HG03039 (cell line): Measurements from ENCODE around the gene FOXO6.
A peak's percentile ranks its signal among the peaks of the same experiment; 100 is the strongest.

Source experiments
- ATAC-seq: cut with Tn5 transposase; IDR thresholded peaks from one replicate; pipeline ENCODE4 v1.9.1; 2021; ENCODE audit warnings: mild to moderate bottlenecking, moderate library complexity; ENCODE audit not compliant: unreplicated experiment

FOXO6 gene

GRCh38 chr1:41360786-41361494 lies at the start of gene FOXO6:
TSS of gene FOXO6 (plus strand) at chr1:41361434.
- peak; percentile 85 for ATAC-seq

- ATAC-seq = no peak
Measured at GRCh38 chr1:41312991-41313645, 48.1 kb upstream of the FOXO6 start.

DNA sequence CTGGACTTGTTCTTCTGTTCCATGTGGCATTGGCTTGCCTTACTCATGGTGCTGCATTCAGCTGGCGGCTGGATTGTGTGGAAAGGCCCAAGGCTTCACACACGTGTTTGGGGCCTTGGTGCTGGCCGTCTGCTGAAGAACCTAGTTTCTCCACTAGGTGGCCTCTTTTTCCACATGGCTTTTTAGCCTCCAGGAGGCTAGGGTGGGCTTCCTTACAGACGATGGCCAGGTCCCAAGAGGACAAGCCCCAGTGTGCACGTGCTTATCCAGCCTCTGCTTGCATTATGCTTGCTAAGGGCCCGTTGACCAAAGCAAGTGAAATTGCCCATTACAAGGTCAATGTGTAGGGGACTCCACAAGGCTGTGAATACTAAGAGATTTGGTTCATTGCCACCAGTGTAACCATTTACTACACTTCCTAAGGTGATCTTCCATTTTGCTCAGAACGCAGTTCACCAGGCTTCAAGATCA lies 47.5 kb upstream of the FOXO6 start:
- ATAC-seq = no peak

- no peak for ATAC-seq
Measured at GRCh38 chr1:41314376-41315145, 46.7 kb upstream of the FOXO6 start.

DNA sequence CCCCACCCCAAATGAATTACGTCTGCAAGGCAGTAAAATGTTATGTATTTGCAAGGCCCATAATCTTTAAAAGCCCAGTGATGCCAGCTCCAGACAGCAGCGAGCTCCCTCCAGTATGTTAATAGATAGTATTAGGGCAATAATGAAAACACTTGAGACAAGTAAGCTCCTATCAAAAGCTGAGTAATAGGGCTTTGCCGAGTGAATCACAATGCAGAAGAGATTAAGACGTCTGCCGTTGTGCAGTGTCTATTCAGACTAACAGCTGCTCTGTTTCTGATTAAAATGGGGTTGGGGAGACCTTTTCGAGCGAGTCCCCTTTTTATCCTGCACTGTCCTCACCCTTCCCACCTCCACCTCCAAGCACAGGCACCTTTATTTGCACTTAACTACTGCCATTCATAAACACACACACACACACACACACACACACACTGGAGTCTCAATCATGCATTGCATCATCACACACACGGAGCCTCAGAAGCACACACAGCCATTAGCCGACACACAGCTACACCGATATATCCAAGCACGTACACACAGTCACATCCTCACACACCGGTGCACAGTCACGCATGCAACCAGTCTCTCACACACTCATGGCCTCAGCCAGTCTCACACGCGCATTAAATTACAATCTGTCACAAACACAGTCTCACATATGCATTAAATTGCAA lies 46.0 kb upstream of the FOXO6 start:
- no peak for ATAC-seq

DNA sequence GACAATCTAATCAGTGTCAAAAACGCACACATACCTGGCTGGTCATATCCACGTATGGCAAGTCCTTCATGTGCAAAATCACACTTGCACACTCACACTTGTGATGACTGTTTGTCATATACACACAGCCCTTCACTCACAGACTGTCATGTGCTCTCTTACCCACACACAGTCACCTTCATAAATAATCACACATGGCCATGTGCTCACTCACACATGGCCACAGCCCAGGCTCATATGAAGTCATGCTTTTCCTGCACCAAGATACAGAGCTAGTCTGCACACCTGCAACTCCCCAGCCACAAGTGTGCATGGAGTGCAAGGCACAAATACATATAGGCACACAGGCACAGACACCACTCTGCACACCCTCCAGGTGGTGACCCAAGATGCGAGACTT lies 45.4 kb upstream of the FOXO6 start:
- ATAC-seq = no peak

- no peak for ATAC-seq
Measured at GRCh38 chr1:41317361-41317760, 43.9 kb upstream of the FOXO6 start.

DNA sequence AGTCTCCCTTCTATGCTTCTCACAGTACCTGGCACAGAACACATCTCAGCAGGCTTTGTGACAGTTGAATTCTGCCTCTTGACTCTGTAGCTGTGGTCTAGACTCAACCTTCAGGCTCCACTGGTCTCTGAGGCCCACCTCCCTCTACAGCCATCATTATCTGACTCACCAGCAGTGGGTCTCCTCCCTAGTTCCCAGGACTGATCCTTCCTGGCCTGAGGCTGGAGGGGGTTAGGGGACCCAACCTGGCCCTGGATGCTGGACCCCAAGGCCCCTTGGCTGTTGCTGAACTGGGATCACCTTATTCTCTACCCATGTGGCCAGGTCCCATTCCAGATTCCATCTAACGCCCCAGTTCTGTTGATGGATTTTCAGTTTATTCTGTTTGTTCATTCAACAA lies 43.1 kb upstream of the FOXO6 start:
- no peak for ATAC-seq

- no peak for ATAC-seq
Measured at GRCh38 chr1:41319106-41319755, 42.0 kb upstream of the FOXO6 start.

DNA sequence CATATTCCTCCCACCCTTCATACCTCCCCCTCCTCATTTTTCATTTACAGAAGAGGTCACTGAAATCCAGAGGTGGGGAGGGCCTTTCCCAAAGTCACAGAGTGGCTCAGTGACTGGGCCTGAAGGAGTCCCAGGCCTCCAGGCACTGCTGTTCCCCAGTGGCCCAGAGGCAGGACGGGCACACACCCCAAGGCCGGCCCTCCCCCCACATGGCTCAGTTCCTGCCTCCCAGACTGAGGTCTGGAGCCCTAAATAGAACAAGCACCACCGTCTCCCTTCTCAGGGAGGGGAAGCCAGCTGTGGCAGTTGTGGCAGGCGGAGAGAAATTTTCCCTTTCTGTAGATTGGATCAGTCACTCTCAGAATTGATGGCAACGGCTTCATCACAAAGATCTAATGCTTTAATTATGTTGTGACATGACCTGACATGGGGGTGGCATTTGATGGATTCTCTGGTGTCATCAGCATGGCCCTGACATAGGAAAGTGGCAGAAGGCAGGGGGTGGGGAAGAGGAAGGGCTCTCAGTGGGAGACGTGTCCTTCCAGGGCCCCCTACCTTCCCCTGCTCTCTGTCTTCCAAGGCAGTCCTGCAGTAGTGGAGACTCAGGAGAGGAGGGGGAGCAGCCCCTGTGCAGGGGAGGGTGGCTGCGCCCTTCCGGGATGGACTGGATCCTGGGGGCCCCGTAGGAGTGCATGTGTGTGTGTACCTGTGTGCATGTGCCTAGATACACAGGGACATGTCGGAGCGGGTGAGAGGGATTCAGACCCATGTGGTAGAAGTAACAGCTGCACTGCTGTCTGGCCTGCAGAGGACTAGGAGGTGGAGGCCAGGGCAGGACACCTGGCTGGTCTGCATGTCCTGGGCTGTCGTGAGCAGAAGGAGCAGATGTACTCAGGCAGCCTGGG lies 41.2 kb upstream of the FOXO6 start:
- ATAC-seq = no peak

GRCh38 chr1:41320895-41321676 lies 40.1 kb upstream of the FOXO6 start:
- no peak for ATAC-seq

- ATAC-seq = no peak
Measured at GRCh38 chr1:41322101-41322661, 39.1 kb upstream of the FOXO6 start.

DNA sequence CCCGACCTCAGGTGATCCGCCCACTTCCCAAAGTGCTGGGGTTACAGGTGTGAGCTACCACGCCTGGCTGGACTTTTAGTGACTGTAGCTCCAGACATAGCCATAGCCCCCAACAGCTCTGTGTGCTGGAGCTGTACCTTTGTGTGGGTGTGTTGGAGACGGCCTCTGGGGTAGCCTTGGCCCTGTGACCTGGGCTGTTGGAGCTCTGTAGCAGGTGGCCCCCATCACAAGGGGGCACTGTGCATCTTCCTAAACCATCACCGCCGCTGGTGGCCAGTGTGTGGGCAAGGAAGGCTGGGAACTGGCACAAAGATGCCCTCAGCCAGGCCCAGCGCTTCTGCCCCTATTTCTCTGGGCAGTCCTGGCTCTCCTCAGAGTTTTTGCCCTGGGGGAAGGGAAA lies 38.4 kb upstream of the FOXO6 start:
- no peak for ATAC-seq

DNA sequence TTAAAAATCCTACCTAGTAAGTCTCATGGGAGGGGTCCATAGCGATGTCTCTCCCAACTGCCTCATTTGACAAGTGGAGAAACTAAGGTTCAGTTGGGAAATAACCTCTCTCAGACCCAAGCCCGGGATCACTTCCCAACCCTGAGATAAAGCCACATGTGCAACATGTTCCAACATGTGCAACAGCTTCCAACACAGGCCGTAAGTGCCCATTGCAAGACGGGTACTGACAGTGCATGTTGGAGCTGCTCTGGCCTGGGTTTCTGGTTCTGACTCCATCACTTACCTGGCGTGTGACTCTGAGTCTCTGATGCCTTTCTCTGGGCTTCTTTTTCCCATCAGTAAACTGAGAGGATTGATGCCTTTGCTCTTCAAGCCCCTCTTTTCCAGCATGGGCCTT lies 38.0 kb upstream of the FOXO6 start:
- ATAC-seq = no peak

DNA sequence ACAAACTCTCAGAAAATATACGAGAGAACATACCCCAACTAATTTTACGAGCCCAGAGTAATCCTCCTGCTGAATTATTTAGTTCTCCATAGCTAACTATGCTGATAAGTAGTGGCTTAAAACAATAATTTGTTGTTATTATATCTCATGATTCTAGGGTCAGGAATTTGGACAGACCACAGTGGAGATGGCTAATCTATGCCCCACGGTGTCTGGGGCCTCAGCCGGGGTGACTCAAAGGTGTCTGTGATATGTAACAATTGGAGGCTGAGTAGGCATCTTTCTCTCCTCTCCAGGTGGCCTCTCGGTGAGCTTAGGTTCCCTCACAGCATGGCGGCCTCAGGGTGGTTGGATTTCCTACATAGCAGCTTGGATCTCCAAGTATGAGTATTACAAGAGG lies 35.4 kb upstream of the FOXO6 start:
- no peak for ATAC-seq

- ATAC-seq = no peak
Measured at GRCh38 chr1:41327383-41327999, 33.7 kb upstream of the FOXO6 start.

DNA sequence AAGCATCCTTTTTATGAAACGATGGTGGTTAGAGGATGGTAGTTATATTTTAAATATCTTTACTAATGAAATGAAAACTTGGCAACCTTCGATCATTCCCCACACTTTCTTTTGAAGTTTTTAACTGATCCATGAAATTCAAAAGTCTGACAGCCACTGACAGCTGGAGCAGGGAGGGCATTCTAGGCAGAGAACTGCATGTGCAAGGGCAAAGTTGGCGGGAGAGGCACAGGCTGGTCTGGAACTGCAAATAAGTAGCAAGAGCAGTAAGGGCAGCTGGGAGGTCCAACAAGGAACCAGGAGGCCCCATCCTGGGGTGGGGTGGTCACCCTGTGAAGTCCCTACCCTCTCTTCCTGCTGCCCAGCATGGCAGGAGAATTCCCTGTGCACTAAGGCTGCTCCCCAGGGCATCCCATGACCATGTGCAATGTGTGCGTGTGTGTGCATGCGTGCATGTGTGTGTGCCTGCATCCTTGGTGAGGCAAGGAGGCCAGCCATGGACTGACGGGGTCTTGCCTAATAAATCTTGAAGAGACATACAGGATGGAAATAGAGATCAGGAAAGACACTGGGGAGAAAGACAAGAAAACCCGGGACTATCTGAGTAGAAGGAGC lies 33.1 kb upstream of the FOXO6 start:
- ATAC-seq = no peak
